Endodermal cell (in vitro differentiated cells): Measurements from ENCODE around the gene KCNIP4. TPM values are rescaled to one million over a fixed set of nuclear protein-coding genes. Genes with fewer than 3 reads are reported as not detected.

Experiments
- DNase-seq: peaks from one replicate; pipeline ENCODE4 v3.0.0-alpha.2; 2017
- H3K27ac ChIP-seq: 2 replicates; pipeline ENCODE4 v1.5.1; 2013; ENCODE audit warnings: mild to moderate bottlenecking, low read depth, low read length, moderate library complexity
- H3K27me3 ChIP-seq: 2 replicates; pipeline ENCODE4 v1.6.1; 2013; ENCODE audit warnings: mild to moderate bottlenecking, low read length, moderate library complexity; ENCODE audit not compliant: insufficient read depth, control insufficient read depth, poor library complexity, severe bottlenecking
- H3K36me3 ChIP-seq: 2 replicates; pipeline ENCODE4 v1.7.0; 2013; ENCODE audit warnings: mild to moderate bottlenecking, low read length, moderate library complexity; ENCODE audit not compliant: control insufficient read depth, insufficient read depth
- H3K4me1 ChIP-seq: one replicate; pipeline ENCODE4 v1.7.0; 2013; ENCODE audit warnings: low read length; ENCODE audit not compliant: control insufficient read depth, insufficient read depth
- H3K4me3 ChIP-seq: 2 replicates; pipeline ENCODE4 v1.5.1; 2013; ENCODE audit warnings: mild to moderate bottlenecking, low read length, moderate library complexity
- H3K9ac ChIP-seq: 2 replicates; pipeline ENCODE4 v1.6.1; 2013; ENCODE audit warnings: mild to moderate bottlenecking, low read length, moderate library complexity; ENCODE audit not compliant: poor library complexity, severe bottlenecking; ENCODE audit errors: extremely low read depth
- H3K9me3 ChIP-seq: 2 replicates; pipeline ENCODE4 v1.6.1; 2013; ENCODE audit warnings: mild to moderate bottlenecking, low read length, moderate library complexity; ENCODE audit not compliant: control insufficient read depth
- H3K27ac Mint-ChIP-seq: 2 replicates; pipeline ENCODE4 v1.8.0; 2020; ENCODE audit warnings: mixed read lengths
- H3K27me3 Mint-ChIP-seq: 2 replicates; pipeline ENCODE4 v1.8.0; 2021; ENCODE audit warnings: mild to moderate bottlenecking, mixed read lengths; ENCODE audit not compliant: insufficient read depth
- H3K36me3 Mint-ChIP-seq: 2 replicates; pipeline ENCODE4 v1.8.0; 2020; ENCODE audit warnings: low read depth, mixed read lengths
- H3K4me1 Mint-ChIP-seq: 2 replicates; pipeline ENCODE4 v1.8.0; 2020; ENCODE audit warnings: mixed read lengths
- H3K4me3 Mint-ChIP-seq: 2 replicates; pipeline ENCODE4 v1.8.0; 2020; ENCODE audit warnings: mild to moderate bottlenecking, moderate library complexity, mixed read lengths
- H3K9me3 Mint-ChIP-seq: 2 replicates; pipeline ENCODE4 v1.8.0; 2020; ENCODE audit warnings: mild to moderate bottlenecking, mixed read lengths
- WGBS, 2 experiments: methylation state at CpG; one replicate each; pipeline versions ENCODE4 v1.1.5 to v1.1.7; 2013; ENCODE audit warnings: missing lambda C conversion rate in 2 of 2, mixed read lengths in 1 of 2; ENCODE audit not compliant: insufficient coverage in 1 of 2, insufficient read length in 1 of 2; 5-methylcytosine and 5-hydroxymethylcytosine counted together
- total RNA-seq, 2 donors: library from RNA; stranded (reverse); fragmentation: NEBNext Ultra II Directional in 1 of 2; extraction: Animal tissue kit (Norgen Biotek cat#: 25700) in 1 of 2; gene quantifications; 2 replicates in 1 of 2; 3 replicates in 1 of 2; pipeline ENCODE4 v1.2.1, GENCODE V29; 2021
- TF ChIP-seq, protein P1 (sequence below): fragments of 200-600 bp; sonication (generic); conservative IDR thresholded peaks from 2 replicates; pipeline ENCODE4 v1.5.0; 2021; ENCODE audit warnings: antibody characterized with exemption, mild to moderate bottlenecking

KCNIP4 gene
- total RNA-seq, 2 donors from 2014 or later = not detected

DNA sequence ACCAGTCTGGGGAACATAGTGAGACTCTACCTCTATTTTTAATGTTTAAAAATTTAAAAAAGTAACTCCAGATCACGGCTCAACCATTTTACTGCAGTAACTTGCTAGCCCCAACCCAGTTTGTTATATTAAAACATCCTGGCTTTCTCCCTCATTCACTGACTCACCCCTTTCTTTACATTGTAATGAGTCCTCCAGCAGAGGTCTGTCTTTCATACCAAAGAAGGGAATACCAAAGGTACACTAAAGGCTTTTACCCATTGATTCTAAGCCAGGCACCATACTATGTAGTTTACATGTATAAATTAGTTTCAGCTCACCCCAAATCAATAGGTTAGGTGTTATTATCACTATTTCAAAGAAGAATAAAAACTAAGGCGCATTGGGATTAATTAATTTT lies 961.4 kb downstream of the KCNIP4 start:
- peaks cover 2% of the 10 kb centered on the region for H3K4me1 ChIP-seq
- no peaks in the 10 kb centered on the region for H3K36me3 Mint-ChIP-seq
- peaks cover 3% of the 10 kb centered on the region for H3K9me3 Mint-ChIP-seq
- H3K27ac Mint-ChIP-seq = no peak overlapping the region
- H3K4me1 Mint-ChIP-seq = peaks cover 19% of the 10 kb centered on the region
- no peak overlapping the region for H3K27ac ChIP-seq
- no peak overlapping the region for H3K9ac ChIP-seq
- H3K4me3 ChIP-seq = no peak overlapping the region
- DNase-seq = no peak
- H3K36me3 ChIP-seq = no peaks in the 10 kb centered on the region
- no peaks in the 10 kb centered on the region for H3K9me3 ChIP-seq
- 97% methylated on average over 2 of the region's 2 CpGs; no CpG with 5 or more reads in 1 of the 2 experiments for WGBS, 2 experiments
- peaks cover 40% of the 10 kb centered on the region for H3K27me3 Mint-ChIP-seq
- peaks cover 36% of the 10 kb centered on the region for H3K27me3 ChIP-seq
- TF ChIP-seq, protein P1, sequence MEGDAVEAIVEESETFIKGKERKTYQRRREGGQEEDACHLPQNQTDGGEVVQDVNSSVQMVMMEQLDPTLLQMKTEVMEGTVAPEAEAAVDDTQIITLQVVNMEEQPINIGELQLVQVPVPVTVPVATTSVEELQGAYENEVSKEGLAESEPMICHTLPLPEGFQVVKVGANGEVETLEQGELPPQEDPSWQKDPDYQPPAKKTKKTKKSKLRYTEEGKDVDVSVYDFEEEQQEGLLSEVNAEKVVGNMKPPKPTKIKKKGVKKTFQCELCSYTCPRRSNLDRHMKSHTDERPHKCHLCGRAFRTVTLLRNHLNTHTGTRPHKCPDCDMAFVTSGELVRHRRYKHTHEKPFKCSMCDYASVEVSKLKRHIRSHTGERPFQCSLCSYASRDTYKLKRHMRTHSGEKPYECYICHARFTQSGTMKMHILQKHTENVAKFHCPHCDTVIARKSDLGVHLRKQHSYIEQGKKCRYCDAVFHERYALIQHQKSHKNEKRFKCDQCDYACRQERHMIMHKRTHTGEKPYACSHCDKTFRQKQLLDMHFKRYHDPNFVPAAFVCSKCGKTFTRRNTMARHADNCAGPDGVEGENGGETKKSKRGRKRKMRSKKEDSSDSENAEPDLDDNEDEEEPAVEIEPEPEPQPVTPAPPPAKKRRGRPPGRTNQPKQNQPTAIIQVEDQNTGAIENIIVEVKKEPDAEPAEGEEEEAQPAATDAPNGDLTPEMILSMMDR = no peak
- no peak overlapping the region for H3K4me3 Mint-ChIP-seq

DNA sequence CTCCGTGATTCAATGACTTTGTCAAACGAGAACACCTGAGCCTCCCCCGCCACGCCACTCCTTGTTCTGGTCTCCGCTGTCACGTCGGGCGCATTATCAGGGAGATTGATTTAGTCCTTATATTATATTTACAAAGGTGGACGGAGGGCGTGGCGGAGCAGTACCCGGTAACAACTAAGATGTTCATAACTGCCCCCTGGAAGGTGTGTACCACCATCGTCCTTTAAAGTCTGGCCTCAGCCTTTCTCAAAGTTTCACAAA lies 964.1 kb downstream of the KCNIP4 start:
- TF ChIP-seq, protein P1 = no peak
- Mint-ChIP-seq H3K9me3 (no peaks in the 10 kb centered on the region), H3K4me3 (peak overlapping the region; percentile 57), H3K27me3 (peaks cover 38% of the 10 kb centered on the region), H3K4me1 (peaks cover 19% of the 10 kb centered on the region), H3K27ac (no peak overlapping the region), H3K36me3 (no peaks in the 10 kb centered on the region)
- no peak for DNase-seq
- Histone ChIP-seq H3K4me3 (peak overlapping the region; percentile 70), H3K27ac (no peak overlapping the region), H3K27me3 (peaks cover 36% of the 10 kb centered on the region), H3K36me3 (no peaks in the 10 kb centered on the region), H3K4me1 (peaks cover 2% of the 10 kb centered on the region), H3K9ac (no peak overlapping the region), H3K9me3 (no peaks in the 10 kb centered on the region)
- 86 to 88% methylated on average over 12 to 13 of the region's 13 CpGs for WGBS, 2 experiments

DNA sequence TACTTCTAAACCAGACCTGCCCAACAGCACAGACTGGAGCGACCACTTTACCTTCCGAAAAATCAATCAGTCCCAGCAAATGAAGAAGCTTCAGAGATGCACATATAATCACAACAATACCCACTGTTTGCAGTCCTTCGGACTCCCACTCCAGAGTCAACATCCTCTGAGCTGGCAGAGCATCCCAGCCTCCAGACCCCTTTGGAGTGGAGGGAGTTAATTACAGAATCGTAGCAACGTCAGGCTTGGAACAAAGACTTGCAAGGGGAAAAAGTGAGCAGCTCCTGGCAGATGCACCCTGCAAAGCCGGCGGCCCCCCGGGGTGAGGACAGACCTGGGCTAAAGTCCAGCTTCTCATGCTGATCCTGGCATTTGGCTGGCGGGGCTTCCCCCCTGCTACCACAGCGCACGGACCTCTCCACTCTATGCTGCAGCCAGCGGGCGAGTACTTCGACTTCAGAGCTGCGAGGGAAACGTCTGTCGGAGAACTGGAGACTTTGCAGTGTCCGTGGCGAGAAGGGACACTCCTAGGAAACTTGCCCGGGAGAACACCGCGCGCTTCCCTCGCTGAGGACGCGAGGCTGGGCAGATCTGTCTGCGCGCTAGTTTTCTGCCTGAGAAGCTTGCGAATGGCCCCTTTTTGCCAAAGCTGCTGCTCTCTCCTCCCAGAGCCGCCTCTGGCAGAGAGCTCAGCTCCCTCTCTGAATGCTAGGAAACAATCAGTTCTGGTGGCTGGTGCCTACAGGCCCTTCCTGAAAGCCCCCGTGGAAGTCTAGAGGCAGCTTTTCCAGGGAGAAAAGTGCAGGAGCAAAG lies 964.6 kb downstream of the KCNIP4 start:
- H3K4me3 Mint-ChIP-seq = peak overlapping the region; percentile 57
- DNase-seq = peak; percentile 80
- Histone ChIP-seq H3K4me1 (peaks cover 2% of the 10 kb centered on the region), H3K9ac (no peak overlapping the region), H3K27ac (no peak overlapping the region), H3K36me3 (no peaks in the 10 kb centered on the region), H3K9me3 (no peaks in the 10 kb centered on the region), H3K4me3 (peak overlapping the region; percentile 70), H3K27me3 (peaks cover 36% of the 10 kb centered on the region)
- H3K9me3 Mint-ChIP-seq = no peaks in the 10 kb centered on the region
- TF ChIP-seq, protein P1 = no peak
- H3K27me3 Mint-ChIP-seq = peaks cover 38% of the 10 kb centered on the region
- 16 to 17% methylated on average over 22 to 31 of the region's 31 CpGs for WGBS, 2 experiments
- H3K4me1 Mint-ChIP-seq = peaks cover 19% of the 10 kb centered on the region
- H3K27ac Mint-ChIP-seq = no peak overlapping the region
- H3K36me3 Mint-ChIP-seq = no peaks in the 10 kb centered on the region
